Stimulated activated CD4-positive, alpha-beta T cell treated with anti-CD3 and anti-CD28 coated beads, Interleukin-15, amount 100 ng/mL, for 24 hours (primary cell): ENCODE data around the gene KCTD16.

Source experiments
- DNase-seq: peaks from one replicate; pipeline ENCODE4 v3.0.0-alpha.2; 2020

KCTD16 gene

DNA sequence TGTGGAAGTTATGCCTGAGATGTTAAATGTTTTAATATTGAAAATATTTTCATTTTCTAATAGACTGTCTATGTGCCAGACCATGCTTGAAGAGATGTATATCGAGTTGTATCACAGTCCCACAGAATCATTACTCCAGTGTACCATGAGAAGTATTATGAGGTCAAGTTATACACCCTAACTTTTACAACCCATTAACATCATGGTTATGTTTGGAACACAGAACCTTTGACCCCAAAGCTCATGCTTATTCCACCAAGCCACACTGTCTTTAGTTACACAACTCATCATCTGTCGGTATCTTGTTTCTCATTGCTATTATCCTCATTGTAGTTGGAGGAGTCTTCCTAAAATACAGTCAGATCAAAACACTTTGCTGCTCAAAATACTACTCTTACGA is 248.0 kb downstream of the KCTD16 start:
- DNase-seq: no peak

DNA sequence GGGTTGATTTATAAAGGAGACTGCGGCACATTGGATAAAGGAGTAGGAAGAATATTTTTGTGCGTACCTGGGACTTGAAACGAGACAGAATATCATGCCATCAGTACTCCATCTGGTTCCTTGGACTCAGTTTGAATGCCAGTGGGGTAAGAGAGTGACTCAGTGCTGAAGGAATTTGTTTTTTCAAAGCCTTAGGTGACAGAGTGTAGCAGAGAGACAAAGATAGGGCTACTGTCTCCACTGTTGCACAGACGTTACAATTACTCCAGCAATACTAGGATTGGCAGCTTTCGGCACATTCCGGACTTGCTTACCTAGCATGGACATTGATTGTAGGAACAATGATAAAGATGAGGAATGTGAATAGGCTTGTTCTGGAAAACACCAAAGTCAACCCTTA is 250.7 kb downstream of the KCTD16 start:
- no peak for DNase-seq

DNA sequence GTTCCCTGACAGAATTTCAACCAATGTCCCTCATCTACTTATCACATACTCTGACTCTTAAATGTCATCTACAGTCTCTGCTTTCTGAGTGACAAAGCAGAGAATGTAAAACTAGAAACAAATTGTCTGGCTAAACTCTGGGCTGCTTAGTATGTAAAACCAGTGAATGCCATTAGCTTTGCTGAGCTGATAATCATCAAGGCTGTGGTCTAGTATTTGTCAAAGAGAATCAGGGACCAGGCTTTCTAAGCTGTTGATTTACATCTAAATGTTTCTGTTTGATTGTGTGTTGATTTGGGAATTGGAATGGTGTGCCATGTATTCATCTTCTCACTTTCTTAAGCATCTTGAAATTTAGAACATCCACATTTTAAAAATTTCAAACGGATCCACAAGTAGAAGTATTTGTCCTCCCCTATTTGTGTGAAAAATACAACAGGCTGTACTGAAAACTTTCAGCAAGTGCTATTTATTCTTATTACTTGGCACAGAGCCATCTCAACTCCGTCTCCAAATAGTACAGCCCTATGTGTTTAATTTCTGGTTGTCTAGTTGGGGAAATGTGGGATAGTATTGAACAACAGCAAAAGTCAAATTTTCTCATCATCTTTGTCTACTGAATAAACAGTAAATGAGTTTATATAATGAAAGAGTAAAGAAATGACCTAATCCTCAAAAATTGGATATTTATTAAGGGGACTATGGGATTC is 251.5 kb downstream of the KCTD16 start:
- no peak for DNase-seq

DNA sequence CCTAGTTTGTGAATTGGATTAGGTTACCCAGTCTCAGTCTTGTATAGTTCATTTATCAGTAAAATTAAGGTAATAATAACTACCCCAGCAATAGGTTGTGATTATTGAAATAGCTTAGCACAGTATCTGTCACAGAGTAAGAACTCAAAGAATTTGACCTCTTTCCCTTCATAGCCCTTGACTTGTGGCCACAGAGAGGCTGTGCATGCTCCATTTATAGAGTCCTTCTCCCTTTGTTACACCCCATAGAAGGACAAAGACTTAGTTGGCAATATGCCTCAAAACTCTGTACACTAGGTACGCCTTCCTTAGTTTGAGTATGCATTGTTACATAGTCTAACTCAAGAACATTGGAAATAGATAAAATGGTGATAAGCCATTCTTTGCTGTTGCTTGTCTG is 257.2 kb downstream of the KCTD16 start:
- DNase-seq: no peak

DNA sequence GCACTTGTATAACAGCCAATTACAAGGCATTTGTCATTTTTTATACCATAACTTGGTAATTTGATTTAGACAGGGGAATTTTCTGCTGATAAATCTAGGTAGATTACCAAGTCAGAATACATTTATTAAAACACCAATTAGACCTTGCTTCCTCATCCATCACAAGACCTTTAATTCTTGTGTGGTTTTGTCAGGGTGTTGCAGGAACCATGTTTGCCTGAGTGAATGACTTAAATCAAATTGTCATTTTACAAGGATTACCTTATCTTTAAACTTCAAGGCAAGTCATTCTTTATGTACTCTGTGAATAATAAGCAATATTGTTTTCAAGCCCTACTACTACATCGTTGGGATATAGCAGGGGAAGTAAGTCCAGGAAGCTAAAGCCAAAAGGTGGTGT is 257.7 kb downstream of the KCTD16 start:
- DNase-seq: no peak

DNA sequence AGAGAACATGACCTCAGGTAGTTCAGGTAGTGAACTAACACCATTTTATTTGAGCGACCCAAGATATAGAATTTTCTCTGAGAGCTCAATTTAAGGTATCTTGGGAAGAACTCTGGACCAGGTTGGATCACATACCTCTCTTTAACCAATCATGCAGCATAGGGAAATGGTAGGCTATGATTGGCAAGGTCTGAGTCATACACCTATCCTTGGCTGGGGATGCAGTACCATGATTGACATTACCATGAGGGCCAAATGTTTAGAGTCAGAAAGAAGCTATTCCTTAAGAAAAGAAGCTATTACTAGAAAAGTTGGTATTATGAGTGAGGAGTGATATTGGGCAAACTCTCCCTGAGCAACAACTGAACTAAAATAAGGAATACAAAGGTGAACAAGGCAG is 258.7 kb downstream of the KCTD16 start:
- no peak for DNase-seq

DNA sequence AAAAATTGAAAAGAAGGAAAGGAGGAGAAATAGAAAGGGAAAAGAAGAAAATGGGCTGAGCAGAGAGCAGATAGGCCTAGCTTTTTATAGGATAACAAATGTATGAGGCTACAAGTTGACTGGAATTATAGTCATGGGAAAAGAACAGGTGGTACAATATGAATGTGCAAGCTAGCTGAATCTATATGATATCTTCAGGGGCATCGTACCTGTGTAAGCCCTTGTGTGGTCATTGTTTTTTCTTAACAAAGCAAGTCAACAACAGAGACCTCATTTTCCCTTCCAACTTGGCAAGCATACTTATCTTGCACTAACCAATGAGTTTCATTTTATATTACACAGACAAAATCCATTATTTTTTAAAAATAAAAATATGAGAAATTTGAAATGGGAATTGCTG is 259.2 kb downstream of the KCTD16 start:
- no peak for DNase-seq

DNA sequence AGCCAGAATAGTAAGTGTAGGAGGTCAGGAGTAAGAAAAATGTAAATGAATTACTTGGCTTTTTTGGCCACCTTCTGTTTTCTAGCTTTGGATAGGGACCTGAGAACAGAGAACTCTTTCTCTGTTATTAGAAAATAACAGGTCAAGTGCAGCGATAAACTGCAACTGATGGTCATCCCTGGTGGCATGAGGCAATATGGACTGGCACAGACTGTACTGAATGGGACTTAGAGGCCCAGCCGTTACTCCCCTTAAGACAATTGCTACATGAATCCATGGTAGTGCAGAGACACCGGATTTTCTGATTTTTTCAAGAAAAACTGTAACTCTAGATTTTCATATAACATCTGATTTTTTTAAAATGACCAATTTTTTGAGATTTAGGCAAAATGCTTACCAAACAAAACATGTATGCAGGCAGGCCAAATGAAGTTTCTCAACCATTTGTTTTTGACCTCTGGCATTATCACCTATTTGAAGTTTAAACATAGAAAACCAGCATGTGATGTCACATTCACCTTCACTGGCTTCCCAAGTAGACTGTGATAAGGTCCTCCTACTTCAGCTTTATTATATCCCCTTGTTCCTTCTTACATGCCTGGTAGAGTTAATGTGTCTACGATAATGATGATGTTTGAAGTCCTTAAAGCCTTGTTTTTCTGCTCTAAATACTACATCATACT is 262.6 kb downstream of the KCTD16 start:
- no peak for DNase-seq

DNA sequence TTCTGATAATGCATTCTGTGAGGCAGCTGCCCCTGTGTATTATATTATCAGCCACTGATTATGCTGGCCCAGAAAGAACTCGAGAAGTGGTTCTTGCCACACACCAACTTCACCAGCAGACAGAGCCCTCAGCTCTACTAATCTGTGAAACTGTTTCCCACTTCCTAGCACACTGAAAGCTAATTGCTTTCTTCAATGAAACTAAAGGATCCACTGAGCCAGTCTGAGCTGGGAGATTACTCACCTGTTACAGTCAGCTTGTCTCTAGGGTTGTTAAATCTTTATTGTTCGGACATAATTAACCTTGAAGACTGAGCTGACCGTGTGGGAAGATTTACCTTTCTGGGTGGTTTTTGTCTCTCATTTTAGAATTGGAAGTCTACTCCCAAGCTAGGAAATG is 263.2 kb downstream of the KCTD16 start:
- no peak for DNase-seq

DNA sequence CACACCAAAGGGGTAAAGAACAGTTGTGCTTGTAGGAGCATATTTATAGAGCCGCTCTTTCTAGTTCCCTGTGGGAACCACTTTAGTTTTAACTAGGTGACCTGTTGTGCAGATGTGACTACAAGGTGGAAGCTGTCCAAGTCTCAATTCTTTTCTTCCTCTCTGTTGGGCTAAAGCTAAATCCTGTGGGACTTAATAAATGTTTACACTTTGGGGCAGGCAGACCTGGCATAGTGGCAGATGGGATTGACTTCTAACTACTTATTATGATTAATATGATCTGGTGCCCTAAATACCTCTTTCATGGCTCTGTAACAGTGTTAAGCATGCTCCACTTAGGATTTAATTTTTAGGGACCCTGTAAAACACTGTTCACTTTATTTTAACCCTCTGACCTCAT is 265.3 kb downstream of the KCTD16 start:
- DNase-seq: no peak

DNA sequence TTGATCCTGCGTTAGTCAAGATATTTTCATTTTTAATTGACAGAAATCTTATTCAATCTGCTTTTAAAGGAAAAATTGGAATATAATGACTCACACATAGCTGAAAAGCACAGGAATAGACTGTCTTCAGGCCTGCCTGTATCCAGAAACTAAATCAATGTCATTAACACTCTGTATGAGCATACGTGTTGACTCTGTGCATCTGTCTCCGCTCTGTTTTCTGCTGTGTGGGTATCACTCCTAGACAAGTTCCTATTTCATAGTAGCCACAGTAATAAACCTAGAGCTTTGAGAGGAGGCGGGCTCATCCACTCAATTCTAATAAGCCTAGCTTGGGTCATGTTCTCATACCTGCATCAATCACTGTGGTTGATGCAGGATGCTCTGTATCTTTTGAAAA is 267.6 kb downstream of the KCTD16 start:
- no peak for DNase-seq

DNA sequence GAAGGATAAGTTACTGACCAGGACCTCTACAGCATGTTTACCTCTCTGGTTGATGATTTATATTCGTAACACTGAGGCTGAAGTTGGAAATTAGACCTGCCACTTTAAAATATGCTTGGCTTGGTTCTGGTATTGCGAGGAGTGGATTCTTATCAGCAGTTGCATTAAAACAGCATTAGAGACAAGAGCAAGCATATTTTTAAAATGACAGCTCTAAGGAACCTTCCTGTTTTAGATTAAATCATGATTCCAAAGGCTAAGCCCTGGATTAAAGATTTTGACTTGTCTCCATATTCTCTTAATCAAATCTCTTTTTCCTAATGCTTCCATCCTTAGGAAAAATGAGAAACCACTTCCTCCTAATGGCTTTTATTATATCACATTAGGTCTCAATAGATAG is 277.8 kb downstream of the KCTD16 start:
- DNase-seq: no peak

DNA sequence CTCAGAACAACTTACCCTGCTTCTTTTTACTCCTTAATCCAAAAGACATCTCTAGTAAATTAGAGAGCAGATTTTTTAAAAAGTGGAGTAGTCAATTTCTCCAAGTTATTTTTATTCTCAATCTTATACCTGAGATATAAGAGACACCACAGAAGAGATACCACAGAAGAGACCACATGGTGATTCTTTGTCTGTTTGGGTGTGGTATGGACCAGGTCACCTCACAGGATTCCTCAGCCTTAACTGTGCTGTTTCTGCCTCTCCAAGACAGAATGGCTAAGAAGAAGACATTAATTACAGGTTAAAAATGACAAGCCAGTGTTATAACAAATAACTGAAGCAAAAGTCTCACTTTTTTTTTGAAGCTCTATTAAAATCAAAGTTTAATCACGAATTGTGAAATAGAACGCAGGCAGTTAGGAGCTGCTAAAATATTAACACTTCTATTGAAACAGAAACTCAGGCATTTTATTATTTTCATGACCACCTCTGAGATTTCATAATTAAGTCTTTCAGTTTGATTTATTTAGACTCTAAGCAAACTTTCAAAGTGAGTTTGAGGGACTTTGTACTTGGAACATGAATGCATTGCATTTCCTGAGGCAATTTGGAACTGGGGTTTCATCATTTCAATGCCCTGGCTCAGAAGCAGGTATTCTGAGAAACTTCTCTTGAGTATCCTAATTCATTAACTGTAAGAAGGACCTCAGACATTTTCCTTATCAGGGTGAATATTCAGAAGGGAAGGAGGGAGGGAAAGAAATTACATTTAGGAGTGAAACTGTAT is 280.7 kb downstream of the KCTD16 start:
- no peak for DNase-seq

DNA sequence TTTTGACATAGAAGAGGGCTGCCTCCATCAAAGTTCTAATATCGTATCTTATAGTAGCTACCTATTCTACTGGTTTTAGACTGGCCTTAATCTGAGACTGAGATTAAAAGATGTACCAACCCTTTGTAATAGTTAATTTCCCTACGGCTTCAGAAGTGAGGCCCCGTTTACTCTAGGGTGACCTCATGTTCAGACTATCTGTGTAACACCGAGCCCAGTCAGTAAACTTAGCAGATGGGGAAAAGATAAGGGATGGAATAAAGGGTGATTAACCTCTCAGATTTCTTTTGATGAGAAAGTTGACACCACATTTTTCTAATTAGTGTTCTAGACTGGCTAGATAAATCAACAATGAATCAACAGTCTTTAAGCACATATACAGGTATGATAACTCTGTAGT is 283.1 kb downstream of the KCTD16 start:
- DNase-seq: no peak

DNA sequence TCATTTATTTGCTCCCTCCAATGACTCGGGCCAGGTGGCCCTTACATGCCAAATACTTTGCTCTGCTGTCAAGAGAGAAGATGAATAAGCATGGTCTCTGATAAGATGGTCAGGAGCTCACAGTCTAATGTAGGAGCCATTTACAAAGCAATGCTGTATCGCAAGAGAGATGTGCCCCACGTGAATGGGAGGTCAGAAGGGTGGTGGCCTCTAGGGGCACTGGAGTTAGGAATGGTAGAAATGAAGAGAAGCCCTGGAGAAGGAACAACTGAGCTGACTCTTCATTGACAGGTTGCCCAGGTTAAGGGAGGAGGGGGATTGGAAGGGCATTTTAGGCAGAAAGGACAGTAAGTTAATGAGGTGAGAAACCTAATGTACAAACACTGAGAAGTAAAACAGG is 286.5 kb downstream of the KCTD16 start:
- no peak for DNase-seq

DNA sequence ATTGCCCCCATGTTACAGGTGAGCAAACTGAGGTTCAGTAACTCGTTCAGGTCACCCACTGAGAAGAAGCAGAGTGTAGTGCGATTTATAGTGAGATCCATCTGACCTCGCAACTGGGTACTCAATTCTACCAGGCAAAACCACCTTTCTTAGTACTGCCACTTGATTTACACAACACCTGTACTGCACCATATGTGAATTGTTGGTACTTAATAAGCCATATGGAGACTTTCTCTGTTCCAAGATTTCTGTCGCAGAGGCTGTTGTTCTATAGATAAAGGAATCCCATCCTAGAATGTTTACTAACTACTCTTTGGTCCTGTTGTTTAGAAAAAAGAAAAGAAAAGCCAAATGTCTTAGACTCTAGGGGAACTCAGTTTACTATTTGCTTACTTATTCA is 287.5 kb downstream of the KCTD16 start:
- DNase-seq: no peak

DNA sequence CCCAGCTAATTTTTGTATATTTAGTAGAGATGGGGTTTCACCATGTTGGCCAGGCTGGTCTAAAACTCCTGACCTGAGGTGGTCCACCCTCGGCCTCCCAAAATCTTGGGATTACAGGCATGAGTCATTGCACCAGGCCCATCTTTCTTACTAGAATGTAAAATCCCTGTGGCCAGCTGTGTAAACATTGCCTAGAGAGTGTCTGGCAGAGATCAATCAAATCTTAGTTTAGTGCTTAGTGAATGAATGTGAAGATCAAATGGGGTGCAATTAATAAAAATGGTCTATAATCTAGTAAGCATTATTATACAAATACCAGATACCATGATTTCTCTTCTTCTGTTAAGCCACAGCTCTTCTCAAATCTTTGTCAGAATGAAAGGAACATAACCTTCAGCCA is 289.9 kb downstream of the KCTD16 start:
- DNase-seq: no peak

DNA sequence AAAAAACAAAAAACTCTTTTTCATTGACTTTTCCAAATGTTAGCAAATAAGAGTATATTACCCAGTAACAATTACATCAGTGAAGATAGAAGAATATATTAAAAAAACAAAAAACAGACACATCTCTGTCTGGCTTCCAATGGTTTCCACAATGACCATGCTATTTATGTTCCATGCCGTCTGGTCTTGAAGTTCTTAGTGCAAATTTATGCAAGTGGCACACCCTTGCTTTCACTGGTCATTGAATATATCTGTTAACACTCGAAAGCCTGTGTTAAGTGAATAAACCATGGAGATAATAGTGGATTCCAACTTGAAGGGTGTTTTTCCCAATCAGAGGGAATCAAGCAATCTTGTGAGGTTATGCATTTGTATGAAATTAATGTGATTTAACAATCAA is 291.9 kb downstream of the KCTD16 start:
- DNase-seq: no peak

DNA sequence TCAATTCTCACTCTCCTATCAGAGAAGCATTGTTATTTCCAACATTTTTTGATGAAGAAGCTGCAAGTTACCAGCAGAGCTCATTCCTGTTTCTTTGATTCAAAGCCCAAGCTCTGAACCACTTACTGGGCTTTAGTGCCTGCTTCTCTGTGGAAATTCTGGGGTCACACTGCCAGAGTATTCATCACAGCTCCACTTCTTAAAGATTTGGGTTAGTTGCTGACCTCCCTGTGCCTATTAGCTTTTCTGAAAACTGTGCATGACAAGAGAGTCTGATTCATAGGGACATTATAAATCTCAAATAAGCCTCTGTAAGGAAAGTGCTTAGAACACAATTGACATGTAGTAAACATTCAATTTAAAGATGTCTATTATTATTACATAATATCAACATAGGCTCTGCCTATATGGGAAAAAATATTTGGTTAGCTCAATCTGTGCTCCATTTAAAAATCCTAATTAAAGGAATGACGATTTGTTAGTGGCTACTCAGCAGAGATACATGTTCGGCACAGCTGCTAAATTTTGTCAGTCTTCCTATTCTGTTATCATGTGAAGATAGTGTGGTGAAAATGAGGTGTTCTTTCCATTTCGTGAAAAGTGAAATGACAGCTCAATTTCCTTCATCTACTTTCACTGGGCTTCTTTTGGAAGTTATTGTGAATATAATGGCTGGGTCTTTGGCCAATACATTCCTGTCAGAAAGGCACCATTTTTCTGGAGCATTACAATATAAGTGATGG is 293.0 kb downstream of the KCTD16 start:
- no peak for DNase-seq

DNA sequence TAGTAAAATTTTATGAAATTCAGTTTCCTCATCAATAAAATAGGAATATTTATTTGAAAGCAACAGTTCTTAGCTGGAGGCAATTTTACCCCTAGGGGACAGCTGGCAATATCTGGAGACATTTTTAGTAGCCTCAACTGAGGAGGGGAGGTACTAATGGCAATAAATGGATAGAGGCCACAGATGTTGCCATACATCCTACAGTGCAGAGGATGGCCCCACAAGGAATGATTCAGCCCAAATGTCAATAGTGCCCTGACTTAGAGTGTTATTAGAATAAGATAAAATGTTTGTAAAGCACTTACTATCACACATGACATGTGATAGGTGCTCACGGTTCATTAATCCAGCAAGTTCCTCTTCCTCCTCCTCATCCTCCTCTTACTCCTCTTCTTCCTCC is 293.6 kb downstream of the KCTD16 start:
- DNase-seq: no peak

DNA sequence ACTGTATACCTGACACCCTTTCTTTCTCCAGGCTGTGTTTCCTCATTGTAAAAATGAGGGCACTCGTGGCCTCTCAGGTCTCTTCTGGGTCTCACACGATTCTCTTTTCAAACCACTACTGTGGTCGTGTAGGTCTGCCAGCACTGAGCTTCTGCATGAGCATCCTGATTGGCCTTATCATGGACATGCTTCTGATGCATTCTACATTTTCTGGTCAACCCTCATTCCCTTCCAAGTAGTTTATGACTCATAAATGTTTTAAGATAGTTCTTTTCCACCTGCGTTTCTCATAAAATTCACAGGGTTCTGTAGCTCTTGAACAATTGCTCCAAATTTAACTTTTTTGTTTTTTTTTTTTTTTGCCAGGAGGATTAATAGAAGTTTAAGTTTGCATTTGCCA is 294.8 kb downstream of the KCTD16 start:
- no peak for DNase-seq

DNA sequence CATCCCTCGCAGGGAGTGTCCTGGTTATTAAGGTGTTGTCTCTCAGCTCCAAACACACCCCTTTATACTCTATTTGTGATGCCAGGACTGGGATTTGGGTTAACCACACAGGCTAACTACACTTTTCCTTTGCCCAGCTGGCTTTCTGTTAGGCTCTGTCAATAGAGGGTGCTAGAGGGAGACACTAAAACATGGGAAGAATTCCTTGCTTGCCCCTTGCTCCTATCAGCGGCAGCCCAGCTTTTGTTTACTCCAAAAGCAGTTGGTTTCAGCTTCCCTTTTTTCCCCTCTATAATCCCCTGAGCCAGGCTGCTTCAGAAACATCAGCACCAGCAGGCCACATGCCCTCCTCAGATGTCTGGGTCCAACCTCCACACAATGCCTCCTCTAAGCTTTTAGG is 297.1 kb downstream of the KCTD16 start:
- DNase-seq: no peak

DNA sequence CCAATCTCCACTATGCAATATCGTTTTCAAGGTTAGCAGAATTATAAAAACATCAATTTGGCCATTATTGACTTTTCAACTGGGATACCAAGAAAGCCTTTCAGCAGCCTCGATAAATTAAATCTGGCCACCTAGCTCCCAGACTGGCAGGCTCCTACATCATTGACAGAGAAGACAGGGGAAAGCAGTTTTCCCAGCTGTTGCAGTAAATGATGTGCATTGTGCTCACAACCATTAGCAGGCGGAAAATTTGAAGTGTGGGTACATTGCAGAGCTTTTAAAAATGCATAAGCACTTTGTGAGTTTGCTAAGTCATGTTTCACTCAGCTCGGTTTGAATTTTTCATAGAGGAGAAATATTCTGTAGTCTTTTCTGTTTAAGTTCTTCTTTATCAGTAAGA is 297.9 kb downstream of the KCTD16 start:
- no peak for DNase-seq

DNA sequence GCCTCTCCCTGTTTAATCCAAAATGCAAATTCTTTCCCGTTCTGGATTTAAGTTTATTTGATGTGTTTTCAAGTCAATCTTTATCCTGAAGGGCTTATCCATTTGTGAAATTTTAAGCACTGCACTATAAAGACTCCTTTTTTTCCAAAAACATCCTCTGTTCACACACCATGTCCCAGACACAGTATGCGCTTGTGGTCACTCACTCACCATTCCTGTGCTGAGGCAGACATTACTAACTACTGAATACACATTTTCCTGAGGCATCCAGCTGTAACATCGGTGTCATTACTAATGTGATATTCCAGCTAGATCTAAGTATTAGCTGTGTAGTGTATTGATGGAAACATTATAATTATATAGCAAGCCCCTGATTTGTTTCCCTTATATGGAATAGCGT is 298.4 kb downstream of the KCTD16 start:
- no peak for DNase-seq
